Duodenal mucosa (tissue), 2 donors: ENCODE results near the gene SCNN1A.
A peak's percentile ranks its signal among the peaks of the same experiment; 100 is the strongest.
"Not testable (repeated sequence)": the region's sequence is repeated elsewhere in the genome, so short reads cannot be mapped to it uniquely, and the experiment has no call there.

Source experiments
- H3K27ac ChIP-seq: one replicate; pipeline ENCODE4 v1.7.0; 2013; ENCODE audit warnings: low read depth, low read length
- H3K27me3 ChIP-seq, 2 donors: one replicate each; pipeline ENCODE4 v1.7.0; 2013; ENCODE audit warnings: low read length in 2 of 2, control low read depth in 1 of 2; ENCODE audit not compliant: insufficient read depth in 2 of 2, control insufficient read depth in 1 of 2
- H3K36me3 ChIP-seq, 2 donors: one replicate each; pipeline ENCODE4 v1.7.0; 2013; ENCODE audit warnings: low read length in 2 of 2, control low read depth in 1 of 2; ENCODE audit not compliant: insufficient read depth in 2 of 2, control insufficient read depth in 1 of 2
- H3K4me1 ChIP-seq, 2 donors: one replicate each; pipeline ENCODE4 v1.7.0; 2013; ENCODE audit warnings: low read length in 2 of 2, control low read depth in 1 of 2; ENCODE audit not compliant: insufficient read depth in 2 of 2, control insufficient read depth in 1 of 2
- H3K4me3 ChIP-seq, 2 donors: one replicate each; pipeline ENCODE4 v1.7.0; 2013; ENCODE audit warnings: low read length in 2 of 2, low read depth in 1 of 2
- H3K9ac ChIP-seq, 2 donors: one replicate each; pipeline ENCODE4 v1.7.0; 2013; ENCODE audit warnings: low read length in 2 of 2, low read depth in 1 of 2
- H3K9me3 ChIP-seq, 2 donors: one replicate each; pipeline ENCODE4 v1.7.0; 2013; ENCODE audit warnings: low read length in 2 of 2, control low read depth in 1 of 2; ENCODE audit not compliant: control insufficient read depth in 1 of 2

The SCNN1A gene

DNA sequence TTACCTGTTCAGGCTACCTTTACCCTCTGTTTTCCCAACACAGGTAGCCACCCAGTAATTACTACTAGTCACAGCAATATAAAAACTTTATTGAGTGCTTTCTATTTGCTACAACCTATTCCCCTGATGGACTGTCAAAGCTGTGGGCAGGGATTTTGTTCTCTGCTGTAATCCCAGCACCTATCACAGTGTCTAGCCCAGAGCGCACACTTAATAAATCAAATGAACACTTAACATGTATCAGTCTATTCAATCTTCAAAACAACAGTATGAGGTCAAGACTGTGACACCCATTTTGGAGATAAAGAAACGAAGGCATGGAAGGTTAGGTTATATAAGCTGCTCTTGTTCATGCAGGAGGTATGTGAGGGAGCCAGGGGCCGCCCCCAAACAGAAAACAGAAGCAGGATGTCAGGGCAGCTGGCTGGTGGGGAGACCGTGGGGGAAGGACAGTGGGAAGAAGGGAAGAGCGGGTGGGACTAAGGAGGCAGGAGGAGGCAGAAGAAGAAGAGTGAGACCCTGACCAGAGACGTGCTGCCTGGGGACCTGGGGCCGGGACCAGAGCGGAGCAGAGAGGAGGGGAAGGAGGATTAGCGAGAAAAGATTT lies 35.2 kb downstream of the SCNN1A start:
- no peaks in the 10 kb centered on the region for H3K27me3 ChIP-seq
- peak overlapping the region; percentile 92 to 96 for H3K4me3 ChIP-seq
- H3K9ac ChIP-seq: peak overlapping the region; percentile 100
- peaks cover 0 to 15% of the 10 kb centered on the region in 2 donors for H3K36me3 ChIP-seq
- H3K4me1 ChIP-seq: peaks cover 65 to 73% of the 10 kb centered on the region in 2 donors
- H3K27ac ChIP-seq: peak overlapping the region; percentile 98
- H3K9me3 ChIP-seq: no peaks in the 10 kb centered on the region

GRCh38 chr12:6338955-6339354 lies 36.4 kb downstream of the SCNN1A start:
- Histone ChIP-seq H3K4me1 (peaks cover 75 to 80% of the 10 kb centered on the region in 2 donors), H3K9ac (peak overlapping the region; percentile 100), H3K9me3 (no peaks in the 10 kb centered on the region), H3K36me3 (peaks cover 8 to 18% of the 10 kb centered on the region in 2 donors), H3K27me3 (no peaks in the 10 kb centered on the region), H3K4me3 (peak overlapping the region; percentile 92 to 96), H3K27ac (peak overlapping the region; percentile 98)

GRCh38 chr12:6338536-6338935 lies 36.8 kb downstream of the SCNN1A start:
- H3K27me3 ChIP-seq, H3K9me3 ChIP-seq: not testable (repeated sequence)
- Histone ChIP-seq H3K4me3 (peak overlapping the region; percentile 92 to 96), H3K4me1 (peaks cover 74 to 80% of the 10 kb centered on the region in 2 donors), H3K9ac (peak overlapping the region; percentile 100), H3K27ac (peak overlapping the region; percentile 98), H3K36me3 (peaks cover 12 to 22% of the 10 kb centered on the region in 2 donors)

- Histone ChIP-seq H3K4me3 (peak overlapping the region; percentile 92 to 96), H3K9me3 (no peaks in the 10 kb centered on the region), H3K27me3 (no peaks in the 10 kb centered on the region), H3K9ac (peak overlapping the region; percentile 100), H3K27ac (peak overlapping the region; percentile 98), H3K4me1 (peaks cover 74 to 80% of the 10 kb centered on the region in 2 donors), H3K36me3 (peaks cover 18 to 28% of the 10 kb centered on the region in 2 donors)
These were observed 37.4 kb downstream of the SCNN1A start for GRCh38 chr12:6337958-6338433.

DNA sequence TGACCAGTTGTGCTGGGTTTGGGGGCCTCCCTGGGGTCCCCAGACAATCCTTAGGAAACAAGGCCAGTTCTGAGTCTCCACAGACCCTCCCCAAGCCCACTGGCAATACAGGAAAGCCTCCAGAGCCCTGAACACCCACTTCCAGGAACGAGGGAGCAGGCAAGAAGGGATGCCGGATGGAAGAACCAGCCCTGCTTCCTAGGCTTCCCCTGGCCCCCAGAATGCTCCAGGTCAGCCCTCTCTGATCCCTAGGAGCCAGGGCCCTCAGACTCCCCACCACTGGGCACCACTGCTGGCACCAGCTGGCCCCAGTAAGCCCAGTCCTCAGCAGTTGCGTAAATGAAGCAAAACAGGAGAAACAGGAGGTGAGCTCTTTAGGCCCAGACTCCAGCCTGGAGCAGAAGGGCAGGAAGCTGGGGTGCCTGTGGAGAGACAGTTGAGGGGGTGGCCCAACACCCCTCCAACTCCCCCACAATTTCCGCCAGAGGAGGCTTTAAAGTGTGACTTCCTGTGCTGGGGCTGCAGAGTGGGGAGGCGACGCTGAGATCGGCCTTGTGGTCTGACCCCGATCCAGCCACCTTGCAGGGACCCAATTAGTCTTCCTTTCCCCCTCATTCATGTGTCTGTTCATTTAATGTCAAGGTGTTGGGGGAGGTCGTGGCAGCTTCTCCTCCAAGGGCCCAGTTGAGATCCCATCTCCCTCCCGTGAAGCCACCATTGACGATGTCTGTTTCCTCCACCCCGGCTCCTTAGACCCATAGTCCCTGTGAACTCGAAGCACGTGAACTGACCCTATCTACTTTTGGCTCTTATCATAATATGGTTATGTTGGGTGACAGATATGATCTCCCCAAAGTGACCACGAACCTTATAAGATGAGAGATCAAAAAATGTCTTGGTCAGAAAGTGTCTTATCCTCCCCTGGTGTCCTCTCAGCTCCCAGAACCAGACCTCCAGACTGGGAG lies 38.2 kb downstream of the SCNN1A start:
- H3K27me3 ChIP-seq: no peaks in the 10 kb centered on the region
- H3K27ac ChIP-seq: peak overlapping the region; percentile 98
- H3K4me1 ChIP-seq: peaks cover 73 to 74% of the 10 kb centered on the region in 2 donors
- peak overlapping the region; percentile 92 to 96 for H3K4me3 ChIP-seq
- no peaks in the 10 kb centered on the region for H3K9me3 ChIP-seq
- peaks cover 26 to 35% of the 10 kb centered on the region in 2 donors for H3K36me3 ChIP-seq
- peak overlapping the region; percentile 100 for H3K9ac ChIP-seq

DNA sequence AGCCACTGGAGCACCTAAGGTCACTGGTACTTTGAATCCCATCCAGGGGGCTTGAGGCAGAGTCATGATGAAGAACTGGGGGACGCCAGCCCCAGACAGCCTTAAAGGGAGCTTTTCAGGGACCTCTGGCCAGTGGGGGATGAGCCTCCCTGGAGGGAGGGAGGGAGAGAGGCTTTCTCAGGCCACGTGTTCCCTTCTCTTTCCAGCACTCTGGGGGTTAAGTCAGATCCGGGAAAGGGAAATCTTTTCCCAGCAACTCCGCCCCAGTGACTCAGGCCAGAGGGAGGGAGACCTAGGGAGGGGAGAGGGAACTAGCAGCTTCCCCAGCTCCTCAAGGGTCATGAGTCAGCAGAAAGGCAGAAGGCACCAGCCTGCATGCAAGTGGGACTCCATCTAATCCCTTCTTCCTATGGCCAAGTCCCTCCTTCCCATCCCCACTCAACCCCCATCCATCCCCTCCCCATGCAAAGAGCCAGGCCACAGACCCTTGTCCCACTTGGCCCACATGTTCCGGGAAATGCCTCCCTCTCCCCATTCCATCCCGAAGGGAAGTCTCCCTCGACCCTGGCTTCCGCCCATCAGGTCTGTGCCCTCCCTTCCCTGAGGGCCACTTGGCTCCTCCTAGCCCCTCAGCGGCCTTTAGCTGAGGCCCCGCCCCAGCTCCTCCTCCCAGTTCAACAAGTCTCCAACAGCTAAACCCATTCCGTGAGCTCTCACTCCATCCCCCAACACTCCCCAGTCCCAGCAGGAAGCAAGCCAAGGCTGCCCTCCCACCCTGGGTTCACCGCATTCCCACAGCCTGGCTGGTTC lies 39.1 kb downstream of the SCNN1A start:
- Histone ChIP-seq H3K27ac (peak overlapping the region; percentile 98), H3K4me3 (peak overlapping the region; percentile 92 to 96), H3K36me3 (peaks cover 34 to 37% of the 10 kb centered on the region in 2 donors), H3K4me1 (peaks cover 72 to 74% of the 10 kb centered on the region in 2 donors), H3K9me3 (no peaks in the 10 kb centered on the region), H3K27me3 (no peaks in the 10 kb centered on the region), H3K9ac (peak overlapping the region; percentile 100)

DNA sequence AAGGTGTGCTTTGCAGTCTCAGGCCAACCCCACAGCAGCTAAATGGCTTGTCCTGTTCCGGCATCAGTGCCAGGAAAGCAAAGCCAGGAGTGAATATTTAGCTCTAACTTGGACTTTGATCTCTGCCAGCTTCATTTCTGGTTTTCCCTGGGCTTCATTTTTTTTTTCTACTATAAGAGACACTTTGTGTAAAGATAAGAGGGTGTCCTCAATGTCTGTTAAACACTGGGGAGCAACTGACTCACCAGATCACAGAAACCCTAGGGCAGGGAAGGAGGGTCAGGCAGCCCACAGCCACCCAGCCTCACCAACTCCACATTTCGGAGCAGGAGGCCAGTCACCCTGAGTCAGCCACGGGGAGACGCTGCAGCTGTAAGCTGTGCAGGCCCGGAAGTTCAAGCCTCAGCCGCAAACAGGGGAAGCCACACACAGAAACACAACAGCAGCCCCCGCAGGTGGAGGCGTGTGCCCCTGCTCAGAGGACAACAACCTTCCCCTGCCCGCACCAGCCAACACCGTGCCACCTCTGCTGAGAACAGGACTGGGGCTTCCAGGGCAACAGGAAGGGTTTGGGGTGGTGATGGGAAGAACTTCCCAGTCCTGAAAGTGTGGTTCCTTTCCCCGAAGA lies 39.8 kb downstream of the SCNN1A start:
- no peaks in the 10 kb centered on the region for H3K27me3 ChIP-seq
- no peaks in the 10 kb centered on the region for H3K9me3 ChIP-seq
- H3K4me3 ChIP-seq: peak overlapping the region; percentile 92 to 96
- peaks cover 41 to 44% of the 10 kb centered on the region in 2 donors for H3K36me3 ChIP-seq
- peak overlapping the region; percentile 75 to 100 for H3K9ac ChIP-seq
- H3K27ac ChIP-seq: peak overlapping the region; percentile 98
- peaks cover 78% of the 10 kb centered on the region in 2 donors for H3K4me1 ChIP-seq

- Histone ChIP-seq H3K36me3 (peaks cover 47 to 49% of the 10 kb centered on the region in 2 donors), H3K9ac (peak overlapping the region; percentile 75 to 100), H3K4me1 (peaks cover 78% of the 10 kb centered on the region in 2 donors), H3K9me3 (no peaks in the 10 kb centered on the region), H3K4me3 (peak overlapping the region; percentile 92 to 96), H3K27me3 (no peaks in the 10 kb centered on the region), H3K27ac (peak overlapping the region; percentile 98)
These were observed 40.4 kb downstream of the SCNN1A start for GRCh38 chr12:6334940-6335450.

DNA sequence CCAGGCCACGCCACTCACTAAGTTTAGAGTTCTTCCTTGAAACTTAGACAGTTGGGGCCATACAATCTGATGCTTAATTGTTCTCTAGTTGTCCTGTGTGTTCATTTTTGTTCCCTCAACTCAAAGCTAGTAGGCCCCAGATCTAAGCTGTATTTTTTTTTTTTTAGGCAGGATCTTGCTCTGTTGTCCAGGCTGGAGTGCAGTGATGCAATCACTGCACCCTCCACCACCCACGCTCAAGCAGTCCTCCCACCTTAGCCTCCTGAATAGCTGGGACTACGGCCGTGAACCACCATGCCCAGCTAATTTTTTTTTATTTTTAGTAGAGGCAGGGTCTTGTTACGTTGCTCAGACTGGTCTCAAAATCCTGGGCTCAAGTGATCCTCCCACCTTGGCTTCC lies 41.0 kb downstream of the SCNN1A start:
- H3K36me3 ChIP-seq: peaks cover 45 to 52% of the 10 kb centered on the region in 2 donors
- H3K27ac ChIP-seq: peak overlapping the region; percentile 98
- H3K4me1 ChIP-seq: peaks cover 72 to 73% of the 10 kb centered on the region in 2 donors
- peak overlapping the region; percentile 92 to 96 for H3K4me3 ChIP-seq
- no peaks in the 10 kb centered on the region for H3K27me3 ChIP-seq
- H3K9me3 ChIP-seq: no peaks in the 10 kb centered on the region
- peak overlapping the region; percentile 27 to 75 for H3K9ac ChIP-seq
